ENCODE results near the gene RMND1.

DNA sequence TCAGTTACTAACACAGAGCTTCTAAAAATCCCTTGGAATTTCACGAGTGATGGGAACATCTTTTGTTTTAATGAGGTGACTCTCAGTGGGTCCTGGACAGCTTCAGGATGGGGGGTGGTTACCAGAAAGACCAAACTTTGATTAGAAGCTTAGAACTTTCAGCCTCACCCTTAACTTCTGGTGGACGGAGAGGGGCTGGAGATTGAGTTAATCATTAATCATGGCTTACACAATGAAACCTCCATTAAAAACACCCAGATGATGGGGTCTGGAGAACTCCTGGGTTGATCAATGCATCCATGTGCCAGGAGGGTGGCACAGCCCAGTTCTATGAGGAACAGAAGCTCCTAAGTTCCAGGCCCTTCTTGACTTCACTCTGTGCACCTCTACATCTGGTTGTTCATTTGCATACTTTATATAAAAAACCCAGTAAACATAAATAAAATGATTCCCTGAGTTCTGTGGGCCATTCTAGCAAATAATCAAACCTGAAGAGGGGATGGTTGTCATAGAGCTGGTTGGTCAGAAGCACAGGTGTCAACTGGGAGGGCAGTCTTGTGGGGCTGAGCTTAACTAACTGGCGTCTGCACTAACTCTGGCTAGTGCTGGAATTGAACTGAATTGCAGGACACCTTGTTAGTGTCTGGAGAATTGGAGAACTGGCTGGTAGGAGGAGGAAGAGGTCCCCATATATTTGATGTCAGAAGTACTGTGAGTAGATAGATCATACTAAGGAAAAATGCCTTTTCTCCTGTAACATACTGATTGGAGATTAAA is 10.3 kb downstream of the RMND1 start:
- no peak for TF ChIP-seq POLR2AphosphoS5 (IDR thresholded peaks at IDR 0.05)
- TF ChIP-seq, protein P1, sequence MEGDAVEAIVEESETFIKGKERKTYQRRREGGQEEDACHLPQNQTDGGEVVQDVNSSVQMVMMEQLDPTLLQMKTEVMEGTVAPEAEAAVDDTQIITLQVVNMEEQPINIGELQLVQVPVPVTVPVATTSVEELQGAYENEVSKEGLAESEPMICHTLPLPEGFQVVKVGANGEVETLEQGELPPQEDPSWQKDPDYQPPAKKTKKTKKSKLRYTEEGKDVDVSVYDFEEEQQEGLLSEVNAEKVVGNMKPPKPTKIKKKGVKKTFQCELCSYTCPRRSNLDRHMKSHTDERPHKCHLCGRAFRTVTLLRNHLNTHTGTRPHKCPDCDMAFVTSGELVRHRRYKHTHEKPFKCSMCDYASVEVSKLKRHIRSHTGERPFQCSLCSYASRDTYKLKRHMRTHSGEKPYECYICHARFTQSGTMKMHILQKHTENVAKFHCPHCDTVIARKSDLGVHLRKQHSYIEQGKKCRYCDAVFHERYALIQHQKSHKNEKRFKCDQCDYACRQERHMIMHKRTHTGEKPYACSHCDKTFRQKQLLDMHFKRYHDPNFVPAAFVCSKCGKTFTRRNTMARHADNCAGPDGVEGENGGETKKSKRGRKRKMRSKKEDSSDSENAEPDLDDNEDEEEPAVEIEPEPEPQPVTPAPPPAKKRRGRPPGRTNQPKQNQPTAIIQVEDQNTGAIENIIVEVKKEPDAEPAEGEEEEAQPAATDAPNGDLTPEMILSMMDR (IDR thresholded peaks at IDR 0.05; ENCODE audit: poor library complexity, severe bottlenecking), result no peak
- no peak for TF ChIP-seq EZH2 (IDR thresholded peaks at IDR 0.05; ENCODE audit: borderline replicate concordance, insufficient read depth, low read length, poor library complexity, severe bottlenecking)
- TF ChIP-seq SMC3 (conservative IDR thresholded peaks at IDR 0.05; ENCODE audit: poor library complexity), result no peak
- TF ChIP-seq MXI1 (conservative IDR thresholded peaks at IDR 0.05; ENCODE audit: poor library complexity, severe bottlenecking), result no peak
- TF ChIP-seq RAD21 (conservative IDR thresholded peaks at IDR 0.05), result no peak
- TF ChIP-seq TAF1 (IDR thresholded peaks at IDR 0.05; ENCODE audit: low read depth), result no peak
- TF ChIP-seq, protein P2, sequence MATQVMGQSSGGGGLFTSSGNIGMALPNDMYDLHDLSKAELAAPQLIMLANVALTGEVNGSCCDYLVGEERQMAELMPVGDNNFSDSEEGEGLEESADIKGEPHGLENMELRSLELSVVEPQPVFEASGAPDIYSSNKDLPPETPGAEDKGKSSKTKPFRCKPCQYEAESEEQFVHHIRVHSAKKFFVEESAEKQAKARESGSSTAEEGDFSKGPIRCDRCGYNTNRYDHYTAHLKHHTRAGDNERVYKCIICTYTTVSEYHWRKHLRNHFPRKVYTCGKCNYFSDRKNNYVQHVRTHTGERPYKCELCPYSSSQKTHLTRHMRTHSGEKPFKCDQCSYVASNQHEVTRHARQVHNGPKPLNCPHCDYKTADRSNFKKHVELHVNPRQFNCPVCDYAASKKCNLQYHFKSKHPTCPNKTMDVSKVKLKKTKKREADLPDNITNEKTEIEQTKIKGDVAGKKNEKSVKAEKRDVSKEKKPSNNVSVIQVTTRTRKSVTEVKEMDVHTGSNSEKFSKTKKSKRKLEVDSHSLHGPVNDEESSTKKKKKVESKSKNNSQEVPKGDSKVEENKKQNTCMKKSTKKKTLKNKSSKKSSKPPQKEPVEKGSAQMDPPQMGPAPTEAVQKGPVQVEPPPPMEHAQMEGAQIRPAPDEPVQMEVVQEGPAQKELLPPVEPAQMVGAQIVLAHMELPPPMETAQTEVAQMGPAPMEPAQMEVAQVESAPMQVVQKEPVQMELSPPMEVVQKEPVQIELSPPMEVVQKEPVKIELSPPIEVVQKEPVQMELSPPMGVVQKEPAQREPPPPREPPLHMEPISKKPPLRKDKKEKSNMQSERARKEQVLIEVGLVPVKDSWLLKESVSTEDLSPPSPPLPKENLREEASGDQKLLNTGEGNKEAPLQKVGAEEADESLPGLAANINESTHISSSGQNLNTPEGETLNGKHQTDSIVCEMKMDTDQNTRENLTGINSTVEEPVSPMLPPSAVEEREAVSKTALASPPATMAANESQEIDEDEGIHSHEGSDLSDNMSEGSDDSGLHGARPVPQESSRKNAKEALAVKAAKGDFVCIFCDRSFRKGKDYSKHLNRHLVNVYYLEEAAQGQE (IDR thresholded peaks at IDR 0.05; ENCODE audit: borderline replicate concordance), result no peak
